Endothelial cell (in vitro differentiated cells): ENCODE data around the gene LINS1. TPM values are rescaled to one million over a fixed set of nuclear protein-coding genes. Genes with fewer than 3 reads are reported as not detected.
A peak's percentile ranks its signal among the peaks of the same experiment; 100 is the strongest.

Source experiments
- DNase-seq: peaks from one replicate; pipeline ENCODE4 v3.0.0; 2021; ENCODE audit warnings: low spot score
- H3K27ac Mint-ChIP-seq: one replicate; pipeline ENCODE4 v1.8.0; 2021; ENCODE audit warnings: mixed read lengths, inconsistent platforms; ENCODE audit not compliant: unreplicated experiment
- H3K27me3 Mint-ChIP-seq: one replicate; pipeline ENCODE4 v1.8.0; 2021; ENCODE audit warnings: mild to moderate bottlenecking, moderate library complexity, mixed read lengths, inconsistent platforms; ENCODE audit not compliant: unreplicated experiment
- H3K36me3 Mint-ChIP-seq: one replicate; pipeline ENCODE4 v1.8.0; 2021; ENCODE audit warnings: mild to moderate bottlenecking, low read depth, mixed read lengths, inconsistent platforms; ENCODE audit not compliant: unreplicated experiment
- H3K4me1 Mint-ChIP-seq: one replicate; pipeline ENCODE4 v1.8.0; 2021; ENCODE audit warnings: mild to moderate bottlenecking, mixed read lengths, inconsistent platforms; ENCODE audit not compliant: unreplicated experiment
- H3K4me3 Mint-ChIP-seq: one replicate; pipeline ENCODE4 v1.8.0; 2021; ENCODE audit warnings: mild to moderate bottlenecking, mixed read lengths, inconsistent platforms; ENCODE audit not compliant: unreplicated experiment
- H3K9me3 Mint-ChIP-seq: one replicate; pipeline ENCODE4 v1.8.0; 2021; ENCODE audit warnings: mixed read lengths, inconsistent platforms; ENCODE audit not compliant: unreplicated experiment
- total RNA-seq: library from RNA; stranded (reverse); fragmentation: NEBNext Ultra II Directional; extraction: Animal tissue kit (Norgen Biotek cat#: 25700); gene quantifications from one replicate; pipeline ENCODE4 v1.2.1, GENCODE V29; 2021; ENCODE audit not compliant: unreplicated experiment
- TF ChIP-seq, protein P1 (sequence below): fragments of 200-600 bp; sonication (generic); IDR thresholded peaks from one replicate; pipeline ENCODE4 v1.5.0; 2021; ENCODE audit warnings: antibody characterized with exemption; ENCODE audit not compliant: unreplicated experiment

LINS1 gene
- total RNA-seq, 1 donor from 2014 or later, result 10.2 TPM

DNA sequence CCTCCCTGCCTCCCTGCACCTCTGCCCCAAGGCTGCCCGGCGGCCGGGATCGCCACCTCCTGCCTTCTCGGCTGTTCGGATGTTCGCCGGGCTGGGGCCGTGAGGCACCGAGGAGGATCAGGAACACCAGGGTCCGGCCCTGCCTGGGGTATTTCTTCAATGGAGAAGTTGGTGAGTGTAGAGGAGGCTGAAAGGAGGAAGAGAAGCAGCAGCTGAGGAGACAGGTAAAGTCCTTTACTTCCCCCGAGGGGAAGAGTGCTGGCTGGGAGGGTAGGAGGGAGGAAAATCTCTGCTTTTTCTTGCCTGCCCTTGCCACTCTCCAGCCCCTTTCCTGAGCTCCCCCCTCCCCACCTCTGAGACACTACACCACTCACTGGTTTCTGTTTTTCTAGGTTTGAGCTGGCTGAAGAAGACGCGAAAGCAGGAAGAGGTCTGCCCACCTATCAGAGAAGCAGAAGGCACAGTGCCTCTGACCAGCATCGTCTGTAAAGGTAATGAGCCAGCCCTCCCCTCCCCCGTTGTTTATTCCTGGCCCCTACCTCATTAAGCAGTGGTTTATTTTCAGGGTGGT lies 924 bp upstream of the LINS1 start:
- Mint-ChIP-seq H3K27me3 (peaks cover 4% of the 10 kb centered on the region), H3K36me3 (no peaks in the 10 kb centered on the region), H3K9me3 (no peaks in the 10 kb centered on the region), H3K27ac (peak overlapping the region; percentile 90), H3K4me1 (peaks cover 7% of the 10 kb centered on the region), H3K4me3 (no peak overlapping the region)
- DNase-seq, result peak; percentile 30
- TF ChIP-seq, protein P1, sequence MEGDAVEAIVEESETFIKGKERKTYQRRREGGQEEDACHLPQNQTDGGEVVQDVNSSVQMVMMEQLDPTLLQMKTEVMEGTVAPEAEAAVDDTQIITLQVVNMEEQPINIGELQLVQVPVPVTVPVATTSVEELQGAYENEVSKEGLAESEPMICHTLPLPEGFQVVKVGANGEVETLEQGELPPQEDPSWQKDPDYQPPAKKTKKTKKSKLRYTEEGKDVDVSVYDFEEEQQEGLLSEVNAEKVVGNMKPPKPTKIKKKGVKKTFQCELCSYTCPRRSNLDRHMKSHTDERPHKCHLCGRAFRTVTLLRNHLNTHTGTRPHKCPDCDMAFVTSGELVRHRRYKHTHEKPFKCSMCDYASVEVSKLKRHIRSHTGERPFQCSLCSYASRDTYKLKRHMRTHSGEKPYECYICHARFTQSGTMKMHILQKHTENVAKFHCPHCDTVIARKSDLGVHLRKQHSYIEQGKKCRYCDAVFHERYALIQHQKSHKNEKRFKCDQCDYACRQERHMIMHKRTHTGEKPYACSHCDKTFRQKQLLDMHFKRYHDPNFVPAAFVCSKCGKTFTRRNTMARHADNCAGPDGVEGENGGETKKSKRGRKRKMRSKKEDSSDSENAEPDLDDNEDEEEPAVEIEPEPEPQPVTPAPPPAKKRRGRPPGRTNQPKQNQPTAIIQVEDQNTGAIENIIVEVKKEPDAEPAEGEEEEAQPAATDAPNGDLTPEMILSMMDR, result no peak

DNA sequence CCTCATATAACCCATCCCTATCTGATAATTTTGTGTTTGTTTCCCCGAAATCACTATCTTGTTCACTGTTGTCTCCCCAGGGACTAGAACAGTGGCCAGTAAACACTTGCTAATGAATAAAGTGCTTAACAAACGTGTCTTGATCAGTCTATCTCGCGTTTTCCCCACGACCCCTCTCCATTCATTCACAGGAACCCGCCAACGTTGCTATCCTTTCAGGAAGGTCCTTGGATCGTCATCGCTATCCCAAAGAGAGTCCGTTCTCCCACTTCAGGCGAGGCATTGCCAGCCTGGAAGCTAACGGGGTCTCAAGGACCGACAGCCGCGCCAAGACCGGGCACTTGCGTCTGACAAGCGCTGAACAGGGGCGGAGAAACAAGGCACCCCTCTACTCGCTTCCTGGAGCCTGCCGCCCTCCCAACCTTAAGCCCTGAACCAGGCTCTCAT lies 344 bp downstream of the LINS1 start:
- TF ChIP-seq, protein P1, result no peak
- no peaks in the 10 kb centered on the region for H3K9me3 Mint-ChIP-seq
- no peak for DNase-seq
- peaks cover 7% of the 10 kb centered on the region for H3K4me1 Mint-ChIP-seq
- H3K27ac Mint-ChIP-seq, result no peak overlapping the region
- H3K27me3 Mint-ChIP-seq, result peaks cover 4% of the 10 kb centered on the region
- no peaks in the 10 kb centered on the region for H3K36me3 Mint-ChIP-seq
- no peak overlapping the region for H3K4me3 Mint-ChIP-seq

DNA sequence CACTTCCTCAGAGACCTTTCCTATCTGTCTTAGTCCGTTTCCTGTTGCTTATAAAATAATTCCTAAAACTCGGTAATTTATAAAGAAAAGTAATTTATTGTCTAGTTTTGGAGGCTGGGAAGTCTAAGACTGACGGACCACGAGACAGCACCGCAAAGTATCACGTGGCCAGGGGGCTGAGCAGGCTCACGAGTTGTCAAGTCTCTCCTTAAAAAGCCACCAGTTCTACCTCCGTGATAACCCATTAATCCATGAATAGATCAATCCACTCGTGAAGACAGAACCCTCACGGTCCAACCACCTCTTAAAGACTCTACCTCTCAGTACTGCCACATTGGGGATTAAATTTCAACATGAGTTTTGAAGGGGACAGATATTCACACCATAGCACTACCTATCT lies 821 bp downstream of the LINS1 start:
- Mint-ChIP-seq H3K4me3 (no peak overlapping the region), H3K9me3 (no peaks in the 10 kb centered on the region), H3K4me1 (peaks cover 7% of the 10 kb centered on the region), H3K27ac (no peak overlapping the region), H3K27me3 (peaks cover 4% of the 10 kb centered on the region), H3K36me3 (no peaks in the 10 kb centered on the region)
- peak; percentile 24 for DNase-seq
- TF ChIP-seq, protein P1, result no peak

DNA sequence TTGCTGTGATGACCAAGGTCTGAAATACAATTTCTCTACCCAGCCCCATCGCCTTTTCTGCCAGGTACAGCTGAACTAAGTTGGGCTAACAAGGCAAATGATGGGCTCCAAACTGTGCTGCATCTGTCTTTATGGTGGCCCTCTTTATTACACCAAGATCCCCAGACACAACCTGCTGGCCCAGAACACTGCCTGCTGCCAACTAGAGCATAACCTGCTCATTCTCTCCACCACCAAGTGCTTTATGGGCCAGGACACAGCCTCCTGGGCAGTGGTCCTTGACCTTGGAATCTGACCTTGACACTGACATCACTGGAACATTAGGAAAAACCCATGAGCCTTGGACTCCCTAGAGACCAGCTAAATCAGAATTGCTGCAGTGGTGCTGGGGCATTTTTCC lies 3.3 kb downstream of the LINS1 start:
- no peak for DNase-seq
- Mint-ChIP-seq H3K36me3 (no peaks in the 10 kb centered on the region), H3K27ac (no peak overlapping the region), H3K4me1 (peaks cover 6% of the 10 kb centered on the region), H3K4me3 (no peak overlapping the region), H3K27me3 (peaks cover 4% of the 10 kb centered on the region), H3K9me3 (no peaks in the 10 kb centered on the region)
- TF ChIP-seq, protein P1, result no peak

DNA sequence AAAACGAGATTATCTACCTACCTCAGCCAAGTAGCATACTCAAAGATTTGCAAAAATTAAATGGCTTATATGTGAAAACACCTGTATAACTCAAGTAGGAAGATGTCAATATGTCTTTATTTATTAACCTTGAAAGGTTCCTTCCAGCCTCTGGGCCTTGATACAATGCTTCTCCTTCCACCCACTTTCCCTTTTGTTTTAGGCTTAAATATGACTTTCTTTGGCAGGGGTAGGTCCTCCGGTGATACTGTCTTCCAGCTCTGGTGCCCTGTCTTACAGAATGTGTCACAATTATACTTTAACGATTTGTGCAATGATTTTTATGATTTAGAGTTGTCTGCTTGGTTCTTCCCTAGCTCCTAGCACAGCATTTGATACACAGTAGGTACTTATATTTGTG lies 4.1 kb downstream of the LINS1 start:
- H3K27me3 Mint-ChIP-seq, result no peaks in the 10 kb centered on the region
- no peaks in the 10 kb centered on the region for H3K36me3 Mint-ChIP-seq
- no peak overlapping the region for H3K27ac Mint-ChIP-seq
- H3K9me3 Mint-ChIP-seq, result no peaks in the 10 kb centered on the region
- H3K4me3 Mint-ChIP-seq, result no peak overlapping the region
- TF ChIP-seq, protein P1, result no peak
- no peaks in the 10 kb centered on the region for H3K4me1 Mint-ChIP-seq
- no peak for DNase-seq
